ENCODE results near the gene NAA11. TPM values are rescaled to one million over a fixed set of nuclear protein-coding genes. Genes with fewer than 3 reads are reported as not detected.

The NAA11 gene
- polyA plus RNA-seq, 1 experiment, result not detected

DNA sequence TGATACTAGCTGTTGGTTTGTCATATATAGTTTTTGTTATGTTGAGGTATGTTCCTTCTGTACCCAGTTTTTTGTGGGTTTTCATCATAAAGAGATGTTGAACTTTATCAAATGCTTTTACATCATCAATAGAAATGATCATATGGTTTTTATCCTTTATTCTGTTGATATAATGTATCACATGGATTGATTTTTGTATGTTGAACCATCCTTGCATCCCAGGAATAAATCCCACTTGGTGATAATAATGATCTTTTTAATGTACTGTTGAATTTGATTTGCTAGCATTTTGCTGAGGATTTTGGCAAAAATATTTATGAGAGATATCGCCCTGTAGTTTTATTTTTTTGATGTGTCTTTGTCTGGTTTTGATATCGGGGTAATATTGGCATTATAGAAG, 22.5 kb upstream of the NAA11 start:
- Histone ChIP-seq H3K36me3 (ENCODE audit: control insufficient read depth, insufficient read depth, low read length) (no peaks in the 10 kb centered on the region), H3K4me3 (ENCODE audit: low read depth, low read length) (no peak overlapping the region), H3K27me3 (ENCODE audit: control insufficient read depth, insufficient read depth, low read length) (no peaks in the 10 kb centered on the region)
- ChIA-PET CTCF (no interaction called here), POLR2A (no interaction called here)
- no peak for TF ChIP-seq CTCF (IDR thresholded peaks at IDR 0.05; ENCODE audit: insufficient read depth, low read depth, low read length)
- DNase-seq (ENCODE audit: low read depth), result no peak

- H3K4me3 ChIP-seq (ENCODE audit: low read depth, low read length), result no peak overlapping the region
- POLR2A ChIA-PET, result no interaction called here
- no peaks in the 10 kb centered on the region for H3K27me3 ChIP-seq (ENCODE audit: control insufficient read depth, insufficient read depth, low read length)
- no peaks in the 10 kb centered on the region for H3K36me3 ChIP-seq (ENCODE audit: control insufficient read depth, insufficient read depth, low read length)
- CTCF ChIA-PET, result no interaction called here
- DNase-seq (ENCODE audit: low read depth), result no peak
- TF ChIP-seq CTCF (IDR thresholded peaks at IDR 0.05; ENCODE audit: insufficient read depth, low read depth, low read length), result no peak
Observed at GRCh38 chr4:79341893-79342653, 16.2 kb upstream of the NAA11 start.

DNA sequence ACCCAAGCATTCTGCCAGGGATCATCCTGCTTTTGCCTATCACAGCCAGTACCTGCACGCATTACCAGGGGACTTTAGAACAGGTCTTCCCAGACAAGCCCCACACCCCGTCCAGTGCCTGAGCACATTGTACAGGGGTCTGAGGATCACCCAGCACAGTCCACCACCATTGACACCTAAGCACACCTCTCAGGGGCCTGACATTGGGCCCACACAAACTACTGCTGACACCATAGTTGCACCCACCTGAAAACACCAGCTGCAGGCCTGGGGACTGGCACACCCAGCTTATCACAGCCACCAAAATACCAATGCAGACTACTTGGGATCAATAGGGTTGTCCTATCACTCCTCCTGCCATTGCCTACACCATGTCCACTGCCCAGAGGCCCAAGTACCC, 14.7 kb upstream of the NAA11 start:
- no peak for DNase-seq (ENCODE audit: low read depth)
- Histone ChIP-seq H3K27me3 (ENCODE audit: control insufficient read depth, insufficient read depth, low read length) (no peaks in the 10 kb centered on the region), H3K36me3 (ENCODE audit: control insufficient read depth, insufficient read depth, low read length) (no peaks in the 10 kb centered on the region), H3K4me3 (ENCODE audit: low read depth, low read length) (no peak overlapping the region)
- CTCF ChIA-PET, result no interaction called here
- POLR2A ChIA-PET, result no interaction called here
- no peak for TF ChIP-seq CTCF (IDR thresholded peaks at IDR 0.05; ENCODE audit: insufficient read depth, low read depth, low read length)

DNA sequence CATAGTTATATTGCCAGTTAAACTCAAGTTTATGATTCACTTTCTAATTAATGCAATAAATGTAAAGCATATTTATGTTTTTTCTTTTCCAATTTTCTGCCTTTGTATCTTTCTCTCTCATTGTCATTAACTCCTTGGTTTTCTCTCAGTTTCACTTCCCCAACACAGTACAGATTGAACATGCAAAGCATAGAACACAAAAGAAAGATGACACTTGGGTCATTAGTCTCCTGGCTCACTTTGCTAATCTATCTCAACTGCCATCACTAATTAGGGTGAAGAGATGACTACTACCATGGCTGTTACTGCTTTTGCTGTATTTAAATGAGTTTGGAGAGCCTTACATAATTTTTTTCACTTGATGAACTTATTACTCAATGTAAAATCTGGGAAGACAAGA, 12.3 kb upstream of the NAA11 start:
- Histone ChIP-seq H3K27me3 (ENCODE audit: control insufficient read depth, insufficient read depth, low read length) (no peaks in the 10 kb centered on the region), H3K36me3 (ENCODE audit: control insufficient read depth, insufficient read depth, low read length) (no peaks in the 10 kb centered on the region), H3K4me3 (ENCODE audit: low read depth, low read length) (no peak overlapping the region)
- no peak for DNase-seq (ENCODE audit: low read depth)
- ChIA-PET CTCF (no interaction called here), POLR2A (no interaction called here)
- no peak for TF ChIP-seq CTCF (IDR thresholded peaks at IDR 0.05; ENCODE audit: insufficient read depth, low read depth, low read length)

GRCh38 chr4:79334783-79335182, 8.9 kb upstream of the NAA11 start:
- ChIA-PET CTCF (no interaction called here), POLR2A (no interaction called here)
- Histone ChIP-seq H3K27me3 (ENCODE audit: control insufficient read depth, insufficient read depth, low read length) (no peaks in the 10 kb centered on the region), H3K36me3 (ENCODE audit: control insufficient read depth, insufficient read depth, low read length) (no peaks in the 10 kb centered on the region), H3K4me3 (ENCODE audit: low read depth, low read length) (no peak overlapping the region)
- DNase-seq (ENCODE audit: low read depth), result no peak
- TF ChIP-seq CTCF (IDR thresholded peaks at IDR 0.05; ENCODE audit: insufficient read depth, low read depth, low read length), result no peak
